DND-41 (cell line): ENCODE results near the gene MGAT5.

Experiments
- EZH2 ChIP-seq: IDR thresholded peaks from 3 replicates; pipeline ENCODE4 v1.6.1; 2012; ENCODE audit warnings: borderline replicate concordance, low read depth, mild to moderate bottlenecking, moderate library complexity, low read length, inconsistent platforms; ENCODE audit not compliant: severe bottlenecking
- TF ChIP-seq, protein P1 (sequence below): IDR thresholded peaks from 2 replicates; pipeline ENCODE4 v1.5.1; 2012; ENCODE audit warnings: borderline replicate concordance, low read length, moderate library complexity, mild to moderate bottlenecking; ENCODE audit not compliant: poor library complexity, severe bottlenecking; ENCODE audit errors: extremely low read depth

DNA sequence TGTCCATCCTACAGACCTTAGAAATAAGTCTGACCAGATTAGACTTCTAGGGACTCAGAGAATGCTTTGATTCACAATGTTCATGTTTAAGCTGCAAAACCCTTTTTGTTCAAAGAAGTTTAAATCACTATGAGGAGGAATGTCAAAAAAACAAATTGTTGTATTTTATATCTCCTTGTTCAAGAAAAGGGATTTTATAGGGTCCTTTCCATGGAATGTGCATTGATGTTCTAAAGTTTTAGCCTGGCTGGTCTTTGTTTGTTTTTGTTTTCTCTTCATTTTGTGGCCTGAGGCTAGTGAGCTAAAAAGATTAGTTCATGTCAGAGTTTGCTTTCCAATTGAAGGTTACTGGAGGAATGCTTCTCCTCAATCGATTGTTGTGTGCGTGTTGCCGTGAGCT lies 77.2 kb downstream of the MGAT5 start:
- TF ChIP-seq, protein P1, sequence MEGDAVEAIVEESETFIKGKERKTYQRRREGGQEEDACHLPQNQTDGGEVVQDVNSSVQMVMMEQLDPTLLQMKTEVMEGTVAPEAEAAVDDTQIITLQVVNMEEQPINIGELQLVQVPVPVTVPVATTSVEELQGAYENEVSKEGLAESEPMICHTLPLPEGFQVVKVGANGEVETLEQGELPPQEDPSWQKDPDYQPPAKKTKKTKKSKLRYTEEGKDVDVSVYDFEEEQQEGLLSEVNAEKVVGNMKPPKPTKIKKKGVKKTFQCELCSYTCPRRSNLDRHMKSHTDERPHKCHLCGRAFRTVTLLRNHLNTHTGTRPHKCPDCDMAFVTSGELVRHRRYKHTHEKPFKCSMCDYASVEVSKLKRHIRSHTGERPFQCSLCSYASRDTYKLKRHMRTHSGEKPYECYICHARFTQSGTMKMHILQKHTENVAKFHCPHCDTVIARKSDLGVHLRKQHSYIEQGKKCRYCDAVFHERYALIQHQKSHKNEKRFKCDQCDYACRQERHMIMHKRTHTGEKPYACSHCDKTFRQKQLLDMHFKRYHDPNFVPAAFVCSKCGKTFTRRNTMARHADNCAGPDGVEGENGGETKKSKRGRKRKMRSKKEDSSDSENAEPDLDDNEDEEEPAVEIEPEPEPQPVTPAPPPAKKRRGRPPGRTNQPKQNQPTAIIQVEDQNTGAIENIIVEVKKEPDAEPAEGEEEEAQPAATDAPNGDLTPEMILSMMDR = no peak
- no peak for TF ChIP-seq EZH2
